Glutamatergic neuron (in vitro differentiated cells): ENCODE results near the gene LIF. TPM values are rescaled to one million over a fixed set of nuclear protein-coding genes. Genes with fewer than 3 reads are reported as not detected.

Experiments used
- DNase-seq: peaks from one replicate; pipeline ENCODE4 v3.0.0; 2022
- H3K27ac Mint-ChIP-seq: one replicate; pipeline ENCODE4 v1.8.0; 2020; ENCODE audit warnings: mild to moderate bottlenecking, mixed read lengths, inconsistent platforms; ENCODE audit not compliant: unreplicated experiment
- H3K27me3 Mint-ChIP-seq: one replicate; pipeline ENCODE4 v1.8.0; 2020; ENCODE audit warnings: mild to moderate bottlenecking, moderate library complexity, mixed read lengths, inconsistent platforms; ENCODE audit not compliant: unreplicated experiment
- H3K36me3 Mint-ChIP-seq: one replicate; pipeline ENCODE4 v1.8.0; 2020; ENCODE audit warnings: mild to moderate bottlenecking, mixed read lengths, inconsistent platforms; ENCODE audit not compliant: unreplicated experiment
- H3K4me1 Mint-ChIP-seq: one replicate; pipeline ENCODE4 v1.8.0; 2020; ENCODE audit warnings: mild to moderate bottlenecking, low read depth, mixed read lengths, inconsistent platforms; ENCODE audit not compliant: unreplicated experiment
- H3K4me3 Mint-ChIP-seq: one replicate; pipeline ENCODE4 v1.8.0; 2020; ENCODE audit warnings: mild to moderate bottlenecking, mixed read lengths, inconsistent platforms; ENCODE audit not compliant: unreplicated experiment
- H3K9me3 Mint-ChIP-seq: one replicate; pipeline ENCODE4 v1.8.0; 2020; ENCODE audit warnings: mild to moderate bottlenecking, moderate library complexity, mixed read lengths, inconsistent platforms; ENCODE audit not compliant: unreplicated experiment
- CTCF ChIP-seq: fragments of 200-600 bp; sonication (generic); IDR thresholded peaks from one replicate; pipeline ENCODE4 v1.5.0; 2021; ENCODE audit not compliant: partially characterized antibody, unreplicated experiment
- total RNA-seq: library from RNA; stranded (reverse); fragmentation: NEBNext Ultra II Directional; extraction: Animal tissue kit (Norgen Biotek cat#: 25700); gene quantifications from one replicate; pipeline ENCODE4 v1.2.1, GENCODE V29; 2021; ENCODE audit not compliant: unreplicated experiment

LIF gene
- total RNA-seq, 1 donor from 2014 or later: 0.29 TPM

- Mint-ChIP-seq H3K27me3 (peaks cover 8% of the 10 kb centered on the region), H3K9me3 (peaks cover 4% of the 10 kb centered on the region), H3K4me3 (no peak overlapping the region), H3K27ac (no peak overlapping the region), H3K4me1 (peaks cover 2% of the 10 kb centered on the region), H3K36me3 (no peaks in the 10 kb centered on the region)
- no peak for TF ChIP-seq CTCF
- DNase-seq: no peak
Observed at GRCh38 chr22:30247974-30248373, 1.4 kb upstream of the LIF start.

GRCh38 chr22:30247561-30247960 is 1.0 kb upstream of the LIF start:
- TF ChIP-seq CTCF: no peak
- H3K36me3 Mint-ChIP-seq: no peaks in the 10 kb centered on the region
- no peaks in the 10 kb centered on the region for H3K4me1 Mint-ChIP-seq
- peaks cover 4% of the 10 kb centered on the region for H3K9me3 Mint-ChIP-seq
- no peak overlapping the region for H3K27ac Mint-ChIP-seq
- no peak overlapping the region for H3K4me3 Mint-ChIP-seq
- H3K27me3 Mint-ChIP-seq: peaks cover 8% of the 10 kb centered on the region
- DNase-seq: no peak

- no peak for DNase-seq
- Mint-ChIP-seq H3K27me3 (peaks cover 10% of the 10 kb centered on the region), H3K27ac (no peak overlapping the region), H3K4me3 (peak overlapping the region; percentile 58), H3K4me1 (no peaks in the 10 kb centered on the region), H3K9me3 (peaks cover 4% of the 10 kb centered on the region), H3K36me3 (no peaks in the 10 kb centered on the region)
- no peak for TF ChIP-seq CTCF
Observed at GRCh38 chr22:30246814-30247376, 336 bp upstream of the LIF start.

- Mint-ChIP-seq H3K27ac (no peak overlapping the region), H3K4me3 (peak overlapping the region; percentile 95), H3K4me1 (no peaks in the 10 kb centered on the region), H3K27me3 (peaks cover 10% of the 10 kb centered on the region), H3K9me3 (peaks cover 4% of the 10 kb centered on the region), H3K36me3 (no peaks in the 10 kb centered on the region)
- TF ChIP-seq CTCF: no peak
- DNase-seq: no peak
Observed at GRCh38 chr22:30245181-30245984, 1.2 kb downstream of the LIF start.

GRCh38 chr22:30244641-30245040 is 1.9 kb downstream of the LIF start:
- H3K4me1 Mint-ChIP-seq: no peaks in the 10 kb centered on the region

More at GRCh38 chr22:30244641-30245040, 1.9 kb downstream of the LIF start:
- Mint-ChIP-seq H3K27ac (no peak overlapping the region), H3K9me3 (peaks cover 4% of the 10 kb centered on the region), H3K36me3 (no peaks in the 10 kb centered on the region), H3K27me3 (peaks cover 10% of the 10 kb centered on the region), H3K4me3 (no peak overlapping the region)
- no peak for TF ChIP-seq CTCF
- DNase-seq: no peak
